Vagina (tissue), 2 donors: Measurements from ENCODE around the gene SPX. TPM values are rescaled to one million over a fixed set of nuclear protein-coding genes. Genes with fewer than 3 reads are reported as not detected.

Experiments used
- DNase-seq, 2 donors: peaks; one replicate each; pipeline ENCODE4 v3.0.0-alpha.2; 2017; ENCODE audit errors: extremely low spot score in 2 of 2
- H3K27ac ChIP-seq: fragments of 200-600 bp; sonication (generic); one replicate; pipeline ENCODE4 v1.5.1; 2019
- H3K27me3 ChIP-seq: fragments of 200-600 bp; sonication (generic); one replicate; pipeline ENCODE4 v1.5.1; 2019
- H3K36me3 ChIP-seq, 2 donors: fragments of 200-600 bp; sonication (generic); one replicate each; pipeline ENCODE4 v1.5.1; 2017 to 2019
- H3K4me1 ChIP-seq: fragments of 200-600 bp; sonication (generic); one replicate; pipeline ENCODE4 v1.5.1; 2019
- H3K4me3 ChIP-seq, 2 donors: fragments of 200-600 bp; sonication (generic); 1 replicate in 1 of 2; 2 replicates in 1 of 2; pipeline ENCODE4 v1.5.1; 2016 to 2019
- H3K9me3 ChIP-seq: fragments of 200-600 bp; sonication (generic); one replicate; pipeline ENCODE4 v1.5.1; 2019
- POLR2A ChIP-seq, 2 donors: fragments of 450-650 bp; IDR thresholded peaks; one replicate each; pipeline ENCODE4 v1.6.1; 2017; ENCODE audit warnings: antibody characterized with exemption in 2 of 2, mild to moderate bottlenecking in 2 of 2, moderate library complexity in 2 of 2
- POLR2AphosphoS5 ChIP-seq, 2 donors: sonication (generic); formaldehyde crosslinking; IDR thresholded peaks; one replicate each; pipeline ENCODE4 v1.9.0; 2017; ENCODE audit warnings: antibody characterized with exemption in 2 of 2, mild to moderate bottlenecking in 2 of 2, low read depth in 1 of 2; ENCODE audit not compliant: insufficient read depth in 1 of 2
- intact Hi-C: fragments of 100-400 bp; cut with DNase I; formaldehyde crosslinking; loops from one replicate; pipeline ENCODE4 v1.15.1; 2023
- total RNA-seq: library from RNA; depleted of rRNA; stranded (reverse); fragments of >200 nt; gene quantifications from one replicate; pipeline ENCODE4 v1.2.3, GENCODE V29; 2016
- TF ChIP-seq, protein P1 (sequence below), 3 experiments: fragments of 450-650 bp in 2 of 3; fragments of 200-600 bp in 1 of 3; sonication (generic) in 1 of 3; IDR thresholded peaks; one replicate each; pipeline ENCODE4 v1.5.1; 2017 to 2019; ENCODE audit warnings: antibody characterized with exemption in 3 of 3, mild to moderate bottlenecking in 2 of 3, moderate library complexity in 2 of 3

The SPX gene
- total RNA-seq, 1 donor from 2014 or later: not detected

DNA sequence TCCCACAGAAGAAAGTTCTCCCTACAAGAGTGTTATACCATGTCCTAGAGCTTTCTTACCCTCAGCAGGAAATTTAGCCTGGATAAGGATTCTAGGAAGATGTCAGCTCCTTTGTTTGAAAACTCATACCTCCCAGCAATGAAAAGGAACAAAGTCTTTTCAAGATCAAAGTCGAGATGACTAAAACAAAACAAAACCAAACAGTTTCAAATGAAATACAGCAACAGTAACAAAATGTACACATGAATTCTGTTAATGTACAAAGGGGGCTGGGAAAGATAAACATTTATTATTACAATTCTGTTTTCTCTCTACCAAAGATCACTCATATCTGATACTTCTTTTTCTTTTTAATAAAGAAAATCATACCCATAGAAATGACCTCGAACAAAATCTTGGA is 36.8 kb downstream of the SPX start:
- no peak overlapping the region for H3K4me3 ChIP-seq
- no peak for TF ChIP-seq POLR2A (IDR thresholded peaks at IDR 0.05)
- no peak for TF ChIP-seq POLR2AphosphoS5 (IDR thresholded peaks at IDR 0.05; ENCODE audit: insufficient read depth in 1 of 2, low read depth in 1 of 2)
- TF ChIP-seq, protein P1, sequence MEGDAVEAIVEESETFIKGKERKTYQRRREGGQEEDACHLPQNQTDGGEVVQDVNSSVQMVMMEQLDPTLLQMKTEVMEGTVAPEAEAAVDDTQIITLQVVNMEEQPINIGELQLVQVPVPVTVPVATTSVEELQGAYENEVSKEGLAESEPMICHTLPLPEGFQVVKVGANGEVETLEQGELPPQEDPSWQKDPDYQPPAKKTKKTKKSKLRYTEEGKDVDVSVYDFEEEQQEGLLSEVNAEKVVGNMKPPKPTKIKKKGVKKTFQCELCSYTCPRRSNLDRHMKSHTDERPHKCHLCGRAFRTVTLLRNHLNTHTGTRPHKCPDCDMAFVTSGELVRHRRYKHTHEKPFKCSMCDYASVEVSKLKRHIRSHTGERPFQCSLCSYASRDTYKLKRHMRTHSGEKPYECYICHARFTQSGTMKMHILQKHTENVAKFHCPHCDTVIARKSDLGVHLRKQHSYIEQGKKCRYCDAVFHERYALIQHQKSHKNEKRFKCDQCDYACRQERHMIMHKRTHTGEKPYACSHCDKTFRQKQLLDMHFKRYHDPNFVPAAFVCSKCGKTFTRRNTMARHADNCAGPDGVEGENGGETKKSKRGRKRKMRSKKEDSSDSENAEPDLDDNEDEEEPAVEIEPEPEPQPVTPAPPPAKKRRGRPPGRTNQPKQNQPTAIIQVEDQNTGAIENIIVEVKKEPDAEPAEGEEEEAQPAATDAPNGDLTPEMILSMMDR (IDR thresholded peaks at IDR 0.05): no peak
- no peak for DNase-seq
- no peaks in the 10 kb centered on the region for H3K4me1 ChIP-seq
- H3K36me3 ChIP-seq: no peaks in the 10 kb centered on the region
- H3K27ac ChIP-seq: no peak overlapping the region
- no peaks in the 10 kb centered on the region for H3K27me3 ChIP-seq
- no peaks in the 10 kb centered on the region for H3K9me3 ChIP-seq
- intact Hi-C loops: no loop called here

GRCh38 chr12:21566223-21566906 is 40.3 kb downstream of the SPX start:
- H3K36me3 ChIP-seq: no peaks in the 10 kb centered on the region
- intact Hi-C loops: no loop called here
- no peak overlapping the region for H3K27ac ChIP-seq
- DNase-seq: no peak
- TF ChIP-seq, protein P1 (IDR thresholded peaks at IDR 0.05): no peak
- no peak for TF ChIP-seq POLR2A (IDR thresholded peaks at IDR 0.05)
- no peak for TF ChIP-seq POLR2AphosphoS5 (IDR thresholded peaks at IDR 0.05; ENCODE audit: insufficient read depth in 1 of 2, low read depth in 1 of 2)
- no peak overlapping the region for H3K4me3 ChIP-seq
- no peaks in the 10 kb centered on the region for H3K27me3 ChIP-seq
- H3K4me1 ChIP-seq: no peaks in the 10 kb centered on the region
- no peaks in the 10 kb centered on the region for H3K9me3 ChIP-seq

- no peaks in the 10 kb centered on the region for H3K4me1 ChIP-seq
- no peak overlapping the region for H3K27ac ChIP-seq
- no peaks in the 10 kb centered on the region for H3K36me3 ChIP-seq
- H3K4me3 ChIP-seq: no peak overlapping the region
- intact Hi-C loops: no loop called here
- TF ChIP-seq, protein P1 (IDR thresholded peaks at IDR 0.05): no peak
- TF ChIP-seq POLR2AphosphoS5 (IDR thresholded peaks at IDR 0.05; ENCODE audit: insufficient read depth in 1 of 2, low read depth in 1 of 2) (no peak), POLR2A (IDR thresholded peaks at IDR 0.05) (no peak)
- no peaks in the 10 kb centered on the region for H3K27me3 ChIP-seq
- H3K9me3 ChIP-seq: no peaks in the 10 kb centered on the region
- DNase-seq: no peak
Observed at GRCh38 chr12:21566907-21567394, 40.9 kb downstream of the SPX start.

DNA sequence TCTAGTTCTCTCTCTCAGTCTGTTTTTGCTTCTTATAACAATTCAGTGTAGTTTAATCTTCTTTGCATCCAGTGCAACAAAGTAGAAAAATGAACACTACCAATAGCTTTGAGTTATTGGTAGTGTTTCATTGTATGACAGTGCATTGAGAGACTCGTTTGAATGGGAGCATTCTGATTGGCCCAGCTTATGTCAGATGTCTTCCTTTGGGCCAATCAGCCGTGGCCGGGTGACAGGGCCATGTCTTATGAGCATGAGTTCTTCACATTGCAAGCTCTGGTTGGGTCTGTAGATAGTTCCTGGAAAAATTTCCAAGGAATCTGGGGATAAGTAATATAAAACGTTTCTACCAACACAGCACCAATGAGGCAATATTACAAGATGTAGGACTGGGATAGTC is 42.0 kb downstream of the SPX start:
- H3K9me3 ChIP-seq: no peaks in the 10 kb centered on the region
- no peaks in the 10 kb centered on the region for H3K27me3 ChIP-seq
- H3K4me3 ChIP-seq: no peak overlapping the region
- H3K36me3 ChIP-seq: no peaks in the 10 kb centered on the region
- intact Hi-C loops: no loop called here
- H3K4me1 ChIP-seq: no peaks in the 10 kb centered on the region
- no peak for DNase-seq
- H3K27ac ChIP-seq: no peak overlapping the region
- TF ChIP-seq POLR2A (IDR thresholded peaks at IDR 0.05) (no peak), POLR2AphosphoS5 (IDR thresholded peaks at IDR 0.05; ENCODE audit: insufficient read depth in 1 of 2, low read depth in 1 of 2) (no peak)
- TF ChIP-seq, protein P1 (IDR thresholded peaks at IDR 0.05): no peak

DNA sequence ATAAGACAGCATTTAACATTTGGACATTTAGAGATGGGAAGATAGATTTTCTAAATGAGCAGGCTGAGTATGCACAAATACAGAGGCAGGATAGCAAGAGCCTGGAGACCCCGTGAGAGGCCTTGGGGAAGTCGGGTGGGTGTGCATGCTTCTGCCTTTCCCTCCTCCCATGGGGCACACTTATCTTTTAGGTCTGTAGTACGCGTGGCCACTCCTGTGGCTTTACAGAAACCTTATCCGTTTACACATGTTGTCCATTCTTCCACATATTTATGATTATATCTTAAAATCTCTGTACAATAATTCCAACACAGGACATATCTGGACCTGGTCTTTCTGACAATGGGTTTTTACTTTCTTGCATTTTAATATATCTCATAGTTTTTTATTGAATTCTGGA is 45.0 kb downstream of the SPX start:
- no peaks in the 10 kb centered on the region for H3K36me3 ChIP-seq
- no peaks in the 10 kb centered on the region for H3K4me1 ChIP-seq
- H3K27ac ChIP-seq: no peak overlapping the region
- TF ChIP-seq POLR2A (IDR thresholded peaks at IDR 0.05): no peak
- TF ChIP-seq POLR2AphosphoS5 (IDR thresholded peaks at IDR 0.05; ENCODE audit: insufficient read depth in 1 of 2, low read depth in 1 of 2): no peak
- TF ChIP-seq, protein P1 (IDR thresholded peaks at IDR 0.05): no peak
- DNase-seq: no peak
- H3K27me3 ChIP-seq: no peaks in the 10 kb centered on the region
- intact Hi-C loops: no loop called here
- H3K9me3 ChIP-seq: no peaks in the 10 kb centered on the region
- no peak overlapping the region for H3K4me3 ChIP-seq
